GM23248 (cell line): Measurements from ENCODE around the gene NAT8L.

ENCODE experiments used
- EZH2 ChIP-seq: fragments of 200-600 bp; sonication (generic); IDR thresholded peaks from 2 replicates; pipeline ENCODE4 v1.6.1; 2018; ENCODE audit warnings: antibody characterized with exemption, mild to moderate bottlenecking; ENCODE audit not compliant: insufficient read depth, poor library complexity, severe bottlenecking
- EZH2phosphoT487 ChIP-seq: fragments of 200-600 bp; sonication (generic); IDR thresholded peaks from 2 replicates; pipeline ENCODE4 v1.6.1; 2018; ENCODE audit warnings: antibody characterized with exemption, moderate library complexity, mild to moderate bottlenecking, low read depth; ENCODE audit not compliant: insufficient read depth

- no peak for TF ChIP-seq EZH2
- TF ChIP-seq EZH2phosphoT487, result no peak
Measured at GRCh38 chr4:2090642-2091041, 31.5 kb downstream of the NAT8L start.
